Astrocyte (in vitro differentiated cells and primary cell): ENCODE results near the gene DELE1.

Experiments
- EZH2 ChIP-seq: IDR thresholded peaks from 2 replicates; pipeline ENCODE4 v1.6.1; 2012; ENCODE audit warnings: mild to moderate bottlenecking, low read length, inconsistent platforms; ENCODE audit not compliant: insufficient read depth
- TF ChIP-seq, protein P1 (sequence below): IDR thresholded peaks from 2 replicates; pipeline ENCODE4 v1.5.1; 2011; ENCODE audit warnings: low read depth, mild to moderate bottlenecking, inconsistent platforms, low read length, moderate library complexity; ENCODE audit not compliant: insufficient read depth

DNA sequence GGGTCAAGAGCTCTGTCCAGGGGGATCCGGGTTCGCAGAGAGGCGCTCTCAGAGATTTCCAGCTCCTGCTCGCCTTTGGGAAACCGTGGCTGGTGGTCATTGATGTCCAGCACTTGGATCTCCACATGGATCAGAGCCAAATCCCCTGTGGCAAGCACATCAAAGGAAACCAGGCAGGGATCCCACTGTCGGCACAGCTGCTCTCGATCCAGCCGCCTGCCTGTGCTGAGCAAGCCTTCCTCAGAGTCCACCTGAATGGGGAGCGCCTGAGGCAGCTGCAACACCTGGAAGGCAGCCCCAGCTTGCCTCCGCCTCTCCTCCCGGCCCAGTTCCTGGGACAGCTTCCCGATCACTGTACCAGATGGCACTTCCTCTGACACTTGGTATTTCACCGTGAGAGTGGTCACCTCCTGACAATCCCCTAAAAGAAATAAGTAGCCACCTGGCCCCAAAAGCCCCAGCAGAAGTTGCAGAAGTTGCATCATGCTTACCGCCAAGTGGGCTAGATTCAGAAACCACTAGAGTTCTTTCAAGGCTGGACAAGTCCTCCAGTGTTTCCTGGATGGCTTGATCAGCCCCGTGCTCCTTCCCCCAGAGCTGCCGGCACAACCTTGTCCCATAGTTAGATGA lies 33.8 kb downstream of the DELE1 start:
- TF ChIP-seq, protein P1, sequence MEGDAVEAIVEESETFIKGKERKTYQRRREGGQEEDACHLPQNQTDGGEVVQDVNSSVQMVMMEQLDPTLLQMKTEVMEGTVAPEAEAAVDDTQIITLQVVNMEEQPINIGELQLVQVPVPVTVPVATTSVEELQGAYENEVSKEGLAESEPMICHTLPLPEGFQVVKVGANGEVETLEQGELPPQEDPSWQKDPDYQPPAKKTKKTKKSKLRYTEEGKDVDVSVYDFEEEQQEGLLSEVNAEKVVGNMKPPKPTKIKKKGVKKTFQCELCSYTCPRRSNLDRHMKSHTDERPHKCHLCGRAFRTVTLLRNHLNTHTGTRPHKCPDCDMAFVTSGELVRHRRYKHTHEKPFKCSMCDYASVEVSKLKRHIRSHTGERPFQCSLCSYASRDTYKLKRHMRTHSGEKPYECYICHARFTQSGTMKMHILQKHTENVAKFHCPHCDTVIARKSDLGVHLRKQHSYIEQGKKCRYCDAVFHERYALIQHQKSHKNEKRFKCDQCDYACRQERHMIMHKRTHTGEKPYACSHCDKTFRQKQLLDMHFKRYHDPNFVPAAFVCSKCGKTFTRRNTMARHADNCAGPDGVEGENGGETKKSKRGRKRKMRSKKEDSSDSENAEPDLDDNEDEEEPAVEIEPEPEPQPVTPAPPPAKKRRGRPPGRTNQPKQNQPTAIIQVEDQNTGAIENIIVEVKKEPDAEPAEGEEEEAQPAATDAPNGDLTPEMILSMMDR: no peak
- no peak for TF ChIP-seq EZH2
